ENCODE measurements around the gene KRR1. TPM values are rescaled to one million over a fixed set of nuclear protein-coding genes. Genes with fewer than 3 reads are reported as not detected.
A peak's percentile ranks its signal among the peaks of the same experiment; 100 is the strongest.

Gene KRR1
- total RNA-seq, 1 experiment from 2014 or later, result 73.2 TPM

- no peak overlapping the region for H3K4me3 ChIP-seq (ENCODE audit: low read depth, low read length)
- no peaks in the 10 kb centered on the region for H3K27me3 ChIP-seq (replicated peaks; ENCODE audit: control insufficient read depth, insufficient read depth, low read length)
- no TSS peak for BruUV-seq (replicated peaks)
- H3K36me3 ChIP-seq (ENCODE audit: control insufficient read depth, insufficient read depth, low read length), result no peaks in the 10 kb centered on the region
- peak overlapping the region; percentile 42 for H3K4me3 Mint-ChIP-seq (ENCODE audit: unreplicated experiment)
- TF ChIP-seq, protein P1, sequence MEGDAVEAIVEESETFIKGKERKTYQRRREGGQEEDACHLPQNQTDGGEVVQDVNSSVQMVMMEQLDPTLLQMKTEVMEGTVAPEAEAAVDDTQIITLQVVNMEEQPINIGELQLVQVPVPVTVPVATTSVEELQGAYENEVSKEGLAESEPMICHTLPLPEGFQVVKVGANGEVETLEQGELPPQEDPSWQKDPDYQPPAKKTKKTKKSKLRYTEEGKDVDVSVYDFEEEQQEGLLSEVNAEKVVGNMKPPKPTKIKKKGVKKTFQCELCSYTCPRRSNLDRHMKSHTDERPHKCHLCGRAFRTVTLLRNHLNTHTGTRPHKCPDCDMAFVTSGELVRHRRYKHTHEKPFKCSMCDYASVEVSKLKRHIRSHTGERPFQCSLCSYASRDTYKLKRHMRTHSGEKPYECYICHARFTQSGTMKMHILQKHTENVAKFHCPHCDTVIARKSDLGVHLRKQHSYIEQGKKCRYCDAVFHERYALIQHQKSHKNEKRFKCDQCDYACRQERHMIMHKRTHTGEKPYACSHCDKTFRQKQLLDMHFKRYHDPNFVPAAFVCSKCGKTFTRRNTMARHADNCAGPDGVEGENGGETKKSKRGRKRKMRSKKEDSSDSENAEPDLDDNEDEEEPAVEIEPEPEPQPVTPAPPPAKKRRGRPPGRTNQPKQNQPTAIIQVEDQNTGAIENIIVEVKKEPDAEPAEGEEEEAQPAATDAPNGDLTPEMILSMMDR (IDR thresholded peaks at IDR 0.05; ENCODE audit: insufficient read depth in 1 of 2, low read depth in 1 of 2, low read length in 1 of 2, severe bottlenecking in 1 of 2, unreplicated experiment in 1 of 2), result no peak
- no peak for DNase-seq
- H3K9me3 Mint-ChIP-seq (ENCODE audit: unreplicated experiment), result no peaks in the 10 kb centered on the region
- H3K4me1 ChIP-seq, result peaks cover 8% of the 10 kb centered on the region; the same call in 1 of the 2 replicates
- no peaks in the 10 kb centered on the region for H3K9me3 ChIP-seq
- no peaks in the 10 kb centered on the region for H3K36me3 Mint-ChIP-seq (ENCODE audit: insufficient read depth, unreplicated experiment)
- ChIA-PET POLR2A (no interaction called here), CTCF (no interaction called here)
- intact Hi-C loops (cut with micrococcal nuclease; ENCODE audit: unreplicated experiment), result loop anchor here (5.0 kb wide), 1 partner anchor 134 kb away; no protein-coding TSS in a partner anchor
- no peaks in the 10 kb centered on the region for H3K27me3 Mint-ChIP-seq (ENCODE audit: insufficient read depth, unreplicated experiment)
- no peak overlapping the region for H3K27ac Mint-ChIP-seq (ENCODE audit: unreplicated experiment)
- H3K4me1 Mint-ChIP-seq (ENCODE audit: low read depth, unreplicated experiment), result peaks cover 6% of the 10 kb centered on the region
Observed at GRCh38 chr12:75481774-75482173, 29.6 kb downstream of the KRR1 start.

DNA sequence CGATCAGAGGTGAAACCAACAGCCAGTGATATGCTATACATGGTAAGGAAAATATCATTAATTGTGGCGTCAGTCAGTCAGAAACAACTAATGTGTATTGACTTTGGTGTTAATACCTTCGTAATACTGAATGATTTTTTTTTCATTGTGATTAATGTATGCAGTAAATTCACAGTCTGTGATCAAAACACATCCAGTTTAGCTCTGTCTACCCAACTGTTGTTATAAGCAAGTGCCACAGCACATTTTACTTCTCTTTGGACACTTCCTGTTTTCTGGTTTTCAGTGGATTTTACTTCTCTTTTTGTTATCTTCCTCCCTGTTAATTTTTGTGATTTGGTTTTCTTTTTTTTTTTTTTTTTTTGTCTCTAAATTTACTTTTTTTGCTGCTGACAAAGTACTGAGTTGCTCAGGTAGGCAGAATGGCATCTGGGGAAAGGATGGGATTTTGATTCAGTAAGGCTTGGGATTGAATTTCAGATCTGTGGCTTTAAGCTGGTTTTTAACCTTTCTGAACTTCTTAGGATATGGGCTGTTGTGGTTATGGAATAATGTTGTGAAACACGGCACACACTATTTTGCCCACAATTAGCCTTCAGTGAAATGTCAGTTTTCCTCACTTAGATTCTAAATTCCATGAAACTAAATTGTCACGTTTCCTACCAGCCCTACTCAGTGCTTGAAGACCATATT lies 30.2 kb downstream of the KRR1 start:
- peaks cover 8% of the 10 kb centered on the region; the same call in 1 of the 2 replicates for H3K4me1 ChIP-seq
- intact Hi-C loops (cut with micrococcal nuclease; ENCODE audit: unreplicated experiment), result loop anchor here (5.0 kb wide), 1 partner anchor 134 kb away; no protein-coding TSS in a partner anchor
- TF ChIP-seq, protein P1 (IDR thresholded peaks at IDR 0.05; ENCODE audit: insufficient read depth in 1 of 2, low read depth in 1 of 2, low read length in 1 of 2, severe bottlenecking in 1 of 2, unreplicated experiment in 1 of 2), result no peak
- ChIA-PET POLR2A (no interaction called here), CTCF (no interaction called here)
- Mint-ChIP-seq H3K36me3 (ENCODE audit: insufficient read depth, unreplicated experiment) (no peaks in the 10 kb centered on the region), H3K9me3 (ENCODE audit: unreplicated experiment) (no peaks in the 10 kb centered on the region), H3K27me3 (ENCODE audit: insufficient read depth, unreplicated experiment) (no peaks in the 10 kb centered on the region), H3K4me3 (ENCODE audit: unreplicated experiment) (peak overlapping the region; percentile 42), H3K27ac (ENCODE audit: unreplicated experiment) (no peak overlapping the region), H3K4me1 (ENCODE audit: low read depth, unreplicated experiment) (peaks cover 6% of the 10 kb centered on the region)
- no peaks in the 10 kb centered on the region for H3K9me3 ChIP-seq
- H3K36me3 ChIP-seq (ENCODE audit: control insufficient read depth, insufficient read depth, low read length), result no peaks in the 10 kb centered on the region
- BruUV-seq (replicated peaks), result TSS peak; percentile 72
- no peak for DNase-seq
- H3K27me3 ChIP-seq (replicated peaks; ENCODE audit: control insufficient read depth, insufficient read depth, low read length), result no peaks in the 10 kb centered on the region
- H3K4me3 ChIP-seq (ENCODE audit: low read depth, low read length), result no peak overlapping the region

- Histone ChIP-seq H3K4me1 (peaks cover 8% of the 10 kb centered on the region; the same call in 1 of the 2 replicates), H3K36me3 (ENCODE audit: control insufficient read depth, insufficient read depth, low read length) (no peaks in the 10 kb centered on the region), H3K4me3 (ENCODE audit: low read depth, low read length) (no peak within 1 kb of the TSS), H3K9me3 (no peaks in the 10 kb centered on the region), H3K27me3 (replicated peaks; ENCODE audit: control insufficient read depth, insufficient read depth, low read length) (no peaks in the 10 kb centered on the region)
- peak within 1 kb of the TSS; percentile 42 for H3K4me3 Mint-ChIP-seq (ENCODE audit: unreplicated experiment)
- H3K36me3 Mint-ChIP-seq (ENCODE audit: insufficient read depth, unreplicated experiment), result no peaks in the 10 kb centered on the region
- H3K27me3 Mint-ChIP-seq (ENCODE audit: insufficient read depth, unreplicated experiment), result no peaks in the 10 kb centered on the region
- H3K9me3 Mint-ChIP-seq (ENCODE audit: unreplicated experiment), result no peaks in the 10 kb centered on the region
- ChIA-PET CTCF (no interaction called here), POLR2A (no interaction called here)
- BruUV-seq (replicated peaks), result no TSS peak
- intact Hi-C loops (cut with micrococcal nuclease; ENCODE audit: unreplicated experiment), result loop anchor here (5.0 kb wide), 1 partner anchor 133 kb away; no protein-coding TSS in a partner anchor
- TF ChIP-seq, protein P1 (IDR thresholded peaks at IDR 0.05; ENCODE audit: insufficient read depth in 1 of 2, low read depth in 1 of 2, low read length in 1 of 2, severe bottlenecking in 1 of 2, unreplicated experiment in 1 of 2), result no peak
- peak within 1 kb of the TSS; percentile 10 for H3K27ac Mint-ChIP-seq (ENCODE audit: unreplicated experiment)
- peaks cover 6% of the 10 kb centered on the region for H3K4me1 Mint-ChIP-seq (ENCODE audit: low read depth, unreplicated experiment)
- peak in 1 of 2 experiments; percentile 30 for DNase-seq
Observed at GRCh38 chr12:75480469-75480949, 30.9 kb downstream of the KRR1 start, which contains the start of gene GLIPR1. TSS of gene GLIPR1 (plus strand) at chr12:75480755. CDS start at chr12:75480881, 126 bp downstream.
